CD4-positive, alpha-beta T cell treated with Interleukin-17A for 1 hour (primary cell): ENCODE data around the gene NKIRAS2.
"Not testable (repeated sequence)": the region's sequence is repeated elsewhere in the genome, so short reads cannot be mapped to it uniquely, and the experiment has no call there.

Experiments used
- DNase-seq: peaks from one replicate; pipeline ENCODE4 v3.0.0-alpha.2; 2020

NKIRAS2 gene

GRCh38 chr17:42000413-42001133 lies 19.3 kb upstream of the NKIRAS2 start:
- no peak for DNase-seq

DNA sequence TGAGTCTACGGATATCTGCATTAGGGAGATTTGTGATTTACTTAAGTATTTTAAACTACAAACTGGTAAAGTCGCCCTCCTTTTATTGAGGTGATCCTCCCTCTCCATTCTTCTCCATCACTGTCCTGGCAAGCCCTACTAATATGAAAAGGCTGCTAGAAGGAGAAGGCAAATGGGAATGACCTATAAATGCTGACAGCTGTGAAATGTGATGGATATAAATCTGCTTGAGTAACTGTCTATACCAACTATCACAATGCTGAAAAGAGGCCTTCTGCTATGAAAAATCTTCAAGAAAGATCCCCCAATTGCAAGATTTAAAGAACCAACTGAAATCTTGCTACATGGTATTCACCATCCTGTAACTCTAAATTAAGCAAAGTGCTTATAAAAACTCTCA lies 18.2 kb upstream of the NKIRAS2 start:
- no peak for DNase-seq

GRCh38 chr17:42002175-42002791 lies 17.6 kb upstream of the NKIRAS2 start:
- DNase-seq: no peak

DNA sequence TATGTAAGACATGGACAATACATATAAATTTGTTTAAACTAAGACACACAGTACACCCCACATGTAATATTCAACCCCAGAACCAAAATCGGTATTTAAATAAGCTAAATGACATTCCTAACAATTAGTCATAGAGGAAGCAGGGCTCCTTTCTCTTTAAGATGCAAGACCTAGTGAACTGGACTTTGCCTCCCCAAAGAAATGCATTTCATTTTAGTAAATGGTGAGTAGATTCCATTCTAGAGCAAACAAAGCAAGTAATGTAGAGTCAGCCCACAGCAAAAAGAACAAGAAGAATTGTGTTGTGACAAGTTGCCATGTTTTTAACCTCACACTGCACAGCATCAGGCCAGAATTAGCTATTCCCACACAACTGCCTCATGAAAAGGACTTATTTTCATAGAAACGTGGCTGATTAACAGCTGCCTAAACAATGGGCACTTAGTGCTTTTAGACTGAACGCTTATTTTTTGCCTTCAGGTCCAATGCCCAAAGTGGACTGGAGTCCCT lies 17.0 kb upstream of the NKIRAS2 start:
- DNase-seq: no peak

DNA sequence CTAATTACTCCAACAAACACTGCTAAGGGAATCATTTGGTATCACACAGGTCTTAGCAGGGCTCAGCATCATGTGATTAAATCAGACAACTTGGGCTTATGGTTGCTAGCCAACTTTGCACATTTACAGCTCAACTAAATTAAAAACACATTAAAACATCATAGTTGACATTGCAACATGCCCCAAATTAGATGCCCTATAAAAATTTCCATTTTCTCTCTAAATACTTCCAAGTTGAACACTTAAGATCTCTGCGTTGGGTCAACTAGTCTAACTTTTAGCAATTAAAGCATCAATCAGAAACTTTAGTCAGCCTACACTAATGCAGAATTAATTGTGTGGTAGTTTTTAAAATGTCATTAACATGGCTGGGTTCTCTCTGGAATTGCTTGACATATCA lies 14.7 kb upstream of the NKIRAS2 start:
- DNase-seq: no peak

GRCh38 chr17:42009170-42009569 lies 10.7 kb upstream of the NKIRAS2 start:
- DNase-seq: no peak

GRCh38 chr17:42010266-42010680 lies 9.6 kb upstream of the NKIRAS2 start:
- not testable (repeated sequence) for DNase-seq

DNA sequence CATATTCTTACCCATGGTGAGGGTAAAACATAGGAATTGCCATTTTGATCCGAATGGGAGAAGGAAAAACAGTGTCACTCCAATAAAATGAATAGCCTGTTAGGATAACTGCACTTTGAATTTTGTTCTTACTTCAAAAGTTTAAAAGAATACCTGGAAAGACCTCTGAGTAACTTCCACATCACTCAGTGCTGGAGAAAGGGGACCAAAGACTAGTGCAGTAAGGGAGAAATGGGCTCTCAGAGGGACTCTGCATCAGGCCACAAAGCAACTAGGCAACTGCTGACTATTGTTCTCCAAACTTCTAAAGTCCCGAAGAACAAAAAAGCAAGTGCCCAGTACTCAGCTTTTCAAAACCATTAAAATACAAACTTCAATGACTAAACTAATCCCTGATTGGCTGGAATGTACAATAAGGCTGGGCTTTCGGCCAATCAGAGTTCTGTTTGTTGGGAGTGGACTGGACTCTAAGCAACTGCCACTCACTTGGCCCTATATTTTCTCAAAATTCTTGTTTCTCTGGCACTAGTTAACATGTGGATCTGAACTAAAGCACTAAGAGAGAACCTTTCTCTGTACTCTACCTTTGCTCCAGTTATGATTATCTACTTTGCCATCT lies 8.9 kb upstream of the NKIRAS2 start:
- no peak for DNase-seq

- DNase-seq: not testable (repeated sequence)
These were observed 7.5 kb upstream of the NKIRAS2 start for GRCh38 chr17:42012363-42012762.

DNA sequence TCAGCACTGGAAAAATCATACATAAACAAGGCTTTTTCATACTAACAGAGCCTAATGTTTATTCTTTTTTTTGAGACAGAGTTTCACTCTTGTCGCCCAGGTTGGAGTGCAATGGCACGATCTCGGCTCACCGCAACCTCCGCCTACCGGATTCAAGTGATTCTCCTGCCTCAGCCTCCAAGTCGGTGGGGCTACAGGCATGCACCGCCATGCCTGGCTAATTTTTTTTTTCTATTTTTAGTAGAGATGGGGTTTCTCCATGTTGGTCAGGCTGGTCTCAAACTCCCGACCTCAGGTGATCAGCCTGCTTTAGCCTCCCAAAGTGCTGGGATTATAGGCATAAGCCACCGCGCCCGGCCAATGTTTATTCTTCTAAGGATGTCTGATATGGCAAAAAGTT lies 6.2 kb upstream of the NKIRAS2 start:
- DNase-seq: not testable (repeated sequence)

GRCh38 chr17:42016411-42016831 lies 3.5 kb upstream of the NKIRAS2 start:
- peak; percentile 25 for DNase-seq

GRCh38 chr17:42016941-42017865 lies 2.7 kb upstream of the NKIRAS2 start, which contains the start of gene DNAJC7:
DNAJC7 (minus strand) TSS chr17:42017439; CDS start chr17:42017416, 23 bp downstream.
- DNase-seq: peak; percentile 93

DNA sequence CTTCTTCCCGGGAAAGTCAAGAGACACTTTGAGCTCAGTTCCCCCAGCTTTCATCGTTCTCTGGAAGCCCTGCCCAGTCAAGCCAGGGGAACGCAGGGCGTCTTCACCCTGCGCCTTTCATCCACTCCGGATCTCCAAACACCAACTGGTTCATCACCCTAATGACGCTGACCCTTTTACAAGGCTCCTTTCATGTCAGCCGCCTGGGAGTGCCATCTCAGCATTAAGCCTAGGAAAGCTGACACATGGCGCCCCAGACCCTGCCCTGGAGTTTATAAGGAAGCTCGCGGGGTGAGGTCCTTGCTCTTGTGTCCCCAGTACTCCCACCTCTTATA lies 2.1 kb upstream of the NKIRAS2 start:
- DNase-seq: no peak

DNA sequence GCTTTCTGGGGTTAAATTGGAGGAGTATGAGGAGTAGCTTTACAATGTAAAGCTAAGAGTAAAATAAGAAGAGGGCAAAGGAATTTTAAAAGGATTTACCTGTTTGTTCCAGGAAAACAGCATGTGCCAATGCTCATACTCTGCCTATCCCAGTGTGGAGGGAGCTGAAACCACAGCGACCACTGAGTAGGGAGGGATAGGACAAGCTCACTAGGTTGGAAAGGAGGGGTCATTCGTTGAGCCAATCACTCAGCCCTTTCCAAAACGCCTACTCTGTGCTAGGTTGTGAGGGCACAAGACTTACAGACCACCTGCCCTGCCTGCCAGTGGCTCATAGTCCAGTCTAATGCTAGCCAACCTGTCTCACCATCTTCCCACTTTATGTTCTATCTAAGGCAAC lies 1.6 kb upstream of the NKIRAS2 start:
- no peak for DNase-seq

DNA sequence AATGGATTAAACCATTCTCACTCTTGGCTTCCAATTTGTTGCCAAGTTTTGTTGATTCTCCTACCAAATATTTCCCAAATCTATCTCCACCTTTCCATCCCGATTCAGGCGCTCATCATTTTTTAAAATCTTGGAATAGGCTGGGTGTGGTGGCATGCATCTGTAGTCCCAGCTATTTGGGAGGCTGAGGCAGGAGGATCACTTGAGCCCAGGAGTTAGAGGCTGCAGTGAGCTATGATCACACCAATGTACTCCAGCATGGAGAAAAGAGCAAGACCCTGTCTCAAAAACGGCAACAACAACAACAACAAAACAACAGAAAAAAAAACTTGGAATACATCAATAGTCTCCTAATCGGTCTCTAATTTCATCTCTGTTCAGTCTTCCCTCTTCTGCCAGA lies 902 bp upstream of the NKIRAS2 start:
- DNase-seq: no peak

- not testable (repeated sequence) for DNase-seq
These were observed 955 bp downstream of the NKIRAS2 start for GRCh38 chr17:42020845-42021244.

- no peak for DNase-seq
These were observed 3.8 kb downstream of the NKIRAS2 start for GRCh38 chr17:42023524-42024349.

DNA sequence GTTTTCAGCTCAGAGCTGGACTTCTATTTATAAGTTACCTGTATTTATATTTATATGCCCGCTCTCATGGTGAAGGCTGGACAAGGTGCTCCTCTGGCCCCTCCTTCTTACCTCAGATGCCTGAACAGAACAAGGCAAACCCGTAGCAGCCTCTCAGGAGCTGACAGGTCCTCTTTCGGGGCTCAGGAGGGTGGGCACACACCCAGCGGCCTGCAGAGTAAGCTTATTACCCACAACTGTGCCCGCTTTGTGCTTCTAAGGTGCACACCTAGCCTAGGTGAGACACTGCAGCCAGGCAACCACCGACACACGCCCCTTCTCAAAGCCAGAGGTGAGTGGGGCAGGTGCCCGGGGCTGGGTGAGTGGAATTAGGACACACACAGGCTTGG lies 5.3 kb downstream of the NKIRAS2 start:
- DNase-seq: no peak

DNA sequence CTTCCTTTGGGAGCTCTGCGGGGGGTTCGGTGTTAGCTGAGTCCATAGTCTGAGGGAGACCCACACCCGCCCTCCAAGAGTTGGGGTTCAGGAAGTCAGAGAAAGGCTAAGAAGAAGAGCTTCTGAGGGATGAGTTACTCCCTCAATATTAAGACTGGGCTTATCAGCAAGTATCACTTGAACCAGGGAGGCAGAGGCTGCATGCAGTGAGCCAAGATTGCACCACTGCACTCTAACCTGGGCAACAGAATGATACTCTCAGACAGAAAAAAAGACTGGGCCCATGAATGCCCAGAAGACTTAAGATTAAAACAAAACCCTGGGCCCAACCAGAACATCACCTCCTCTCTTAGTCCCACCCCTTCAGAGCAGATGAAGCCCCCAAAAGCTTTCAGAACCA lies 6.0 kb downstream of the NKIRAS2 start:
- no peak for DNase-seq

GRCh38 chr17:42026857-42027589 lies 7.1 kb downstream of the NKIRAS2 start:
- no peak for DNase-seq

DNA sequence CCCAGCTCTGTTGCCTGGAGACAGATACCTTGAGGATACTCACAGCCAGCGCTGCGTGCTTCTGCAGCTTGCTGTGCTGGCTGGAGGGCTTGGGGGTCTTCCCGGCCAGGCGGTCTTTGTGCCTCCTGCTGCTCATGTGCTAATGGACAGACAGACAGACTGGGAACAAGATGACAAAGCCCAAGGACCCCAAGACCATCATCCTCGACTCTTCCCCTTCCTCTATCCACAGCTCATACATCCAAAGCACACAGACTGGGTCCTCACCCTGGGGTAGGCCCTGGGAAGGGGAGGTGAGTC lies 7.7 kb downstream of the NKIRAS2 start:
- no peak for DNase-seq
